ENCODE data around the gene PRDM11. TPM values are rescaled to one million over a fixed set of nuclear protein-coding genes. Genes with fewer than 3 reads are reported as not detected.

Gene PRDM11
- total RNA-seq, 4 donors from 2014 or later, result 26.4 to 57.2 (median 29.6) TPM

GRCh38 chr11:45180179-45180847 lies 33.9 kb downstream of the PRDM11 start:
- TF ChIP-seq CTCF (IDR thresholded peaks at IDR 0.05), result peak in 3 of 4 experiments; percentile 57 to 80 (median 59)
- TF ChIP-seq POLR2A (IDR thresholded peaks at IDR 0.05), result no peak
- no peak for TF ChIP-seq EP300 (IDR thresholded peaks at IDR 0.05)
- TF ChIP-seq POLR2AphosphoS5 (IDR thresholded peaks at IDR 0.05), result no peak
- peaks cover 4 to 61% (median 13%) of the 10 kb centered on the region in 3 donors for H3K4me1 ChIP-seq
- H3K4me3 ChIP-seq, result peak overlapping the region; percentile 64 to 80
- peak; percentile 87 for ATAC-seq
- no CpG with 5 or more reads among the region's 78 CpGs for WGBS, 2 donors (ENCODE audit: low coverage in 1 of 2)
- H3K36me3 ChIP-seq, result peaks cover 0 to 32% of the 10 kb centered on the region in 2 donors
- no peaks in the 10 kb centered on the region for H3K9me3 ChIP-seq
- peak overlapping the region; percentile 86 to 94 (median 92) for H3K27ac ChIP-seq
- H3K27me3 ChIP-seq, result no peaks in the 10 kb centered on the region

- peak overlapping the region; percentile 64 to 80 for H3K4me3 ChIP-seq
- peak overlapping the region; percentile 36 to 94 (median 92) for H3K27ac ChIP-seq
- no CpG with 5 or more reads among the region's 33 CpGs for WGBS, 2 donors (ENCODE audit: low coverage in 1 of 2)
- peak; percentile 89 for ATAC-seq
- peaks cover 0 to 37% of the 10 kb centered on the region in 2 donors for H3K36me3 ChIP-seq
- no peaks in the 10 kb centered on the region for H3K27me3 ChIP-seq
- no peaks in the 10 kb centered on the region for H3K9me3 ChIP-seq
- TF ChIP-seq POLR2AphosphoS5 (IDR thresholded peaks at IDR 0.05) (peak; percentile 66), EP300 (IDR thresholded peaks at IDR 0.05) (no peak), POLR2A (IDR thresholded peaks at IDR 0.05) (peak; percentile 44)
- peaks cover 4 to 61% (median 13%) of the 10 kb centered on the region in 3 donors for H3K4me1 ChIP-seq
Measured at GRCh38 chr11:45180848-45181192, 34.4 kb downstream of the PRDM11 start.

GRCh38 chr11:45181193-45181888 lies 34.9 kb downstream of the PRDM11 start:
- WGBS, 2 donors (ENCODE audit: low coverage in 1 of 2), result 60 to 67% methylated on average over 1 to 3 of the region's 25 CpGs
- TF ChIP-seq EP300 (IDR thresholded peaks at IDR 0.05) (no peak), POLR2AphosphoS5 (IDR thresholded peaks at IDR 0.05) (no peak), POLR2A (IDR thresholded peaks at IDR 0.05) (no peak), CTCF (IDR thresholded peaks at IDR 0.05) (no peak)
- H3K36me3 ChIP-seq, result peaks cover 0 to 42% of the 10 kb centered on the region in 2 donors
- H3K9me3 ChIP-seq, result no peaks in the 10 kb centered on the region
- no peaks in the 10 kb centered on the region for H3K27me3 ChIP-seq
- peaks cover 4 to 61% (median 13%) of the 10 kb centered on the region in 3 donors for H3K4me1 ChIP-seq
- ATAC-seq, result no peak
- peak overlapping the region; percentile 36 to 94 (median 92) for H3K27ac ChIP-seq
- H3K4me3 ChIP-seq, result peak overlapping the region; percentile 64 to 80

GRCh38 chr11:45181889-45182550 lies 35.6 kb downstream of the PRDM11 start:
- peak overlapping the region in 1 of 2 donors; percentile 80 for H3K4me3 ChIP-seq
- WGBS, 2 donors (ENCODE audit: low coverage in 1 of 2), result 100% methylated on average over 1 to 4 of the region's 14 CpGs
- peaks cover 4 to 56% (median 10%) of the 10 kb centered on the region in 3 donors for H3K4me1 ChIP-seq

More at GRCh38 chr11:45181889-45182550, 35.6 kb downstream of the PRDM11 start:
- no peaks in the 10 kb centered on the region for H3K9me3 ChIP-seq
- TF ChIP-seq POLR2A (IDR thresholded peaks at IDR 0.05) (no peak), EP300 (IDR thresholded peaks at IDR 0.05) (no peak), CTCF (IDR thresholded peaks at IDR 0.05) (no peak), POLR2AphosphoS5 (IDR thresholded peaks at IDR 0.05) (no peak)
- ATAC-seq, result no peak
- peaks cover 0 to 49% of the 10 kb centered on the region in 2 donors for H3K36me3 ChIP-seq
- H3K27ac ChIP-seq, result peak overlapping the region in 3 of 4 donors; percentile 90 to 94 (median 93)
- H3K27me3 ChIP-seq, result no peaks in the 10 kb centered on the region
